IPS-18a (cell line): ENCODE results near the gene HS1BP3.

ENCODE experiments used
- H3K27ac ChIP-seq: one replicate; pipeline ENCODE4 v1.5.1; 2013; ENCODE audit warnings: low read length
- H3K27me3 ChIP-seq: one replicate; pipeline ENCODE4 v1.6.1; 2013; ENCODE audit warnings: mild to moderate bottlenecking, low read length; ENCODE audit not compliant: control insufficient read depth, insufficient read depth
- H3K36me3 ChIP-seq: one replicate; pipeline ENCODE4 v1.6.1; 2013; ENCODE audit warnings: low read depth, low read length; ENCODE audit not compliant: control insufficient read depth
- H3K4me1 ChIP-seq: one replicate; pipeline ENCODE4 v1.6.1; 2013; ENCODE audit warnings: low read depth, low read length; ENCODE audit not compliant: control insufficient read depth
- H3K4me3 ChIP-seq: one replicate; pipeline ENCODE4 v1.5.1; 2013; ENCODE audit warnings: low read length
- H3K9ac ChIP-seq: one replicate; pipeline ENCODE4 v1.6.1; 2013; ENCODE audit warnings: mild to moderate bottlenecking, low read length, moderate library complexity
- H3K9me3 ChIP-seq: one replicate; pipeline ENCODE4 v1.6.1; 2013; ENCODE audit warnings: low read depth, low read length; ENCODE audit not compliant: control insufficient read depth

The HS1BP3 gene

GRCh38 chr2:20647738-20648137 is 3.2 kb downstream of the HS1BP3 start:
- Histone ChIP-seq H3K4me3 (no peak overlapping the region), H3K36me3 (no peaks in the 10 kb centered on the region), H3K27ac (no peak overlapping the region), H3K27me3 (peaks cover 18% of the 10 kb centered on the region), H3K4me1 (no peaks in the 10 kb centered on the region), H3K9ac (no peak overlapping the region), H3K9me3 (no peaks in the 10 kb centered on the region)

DNA sequence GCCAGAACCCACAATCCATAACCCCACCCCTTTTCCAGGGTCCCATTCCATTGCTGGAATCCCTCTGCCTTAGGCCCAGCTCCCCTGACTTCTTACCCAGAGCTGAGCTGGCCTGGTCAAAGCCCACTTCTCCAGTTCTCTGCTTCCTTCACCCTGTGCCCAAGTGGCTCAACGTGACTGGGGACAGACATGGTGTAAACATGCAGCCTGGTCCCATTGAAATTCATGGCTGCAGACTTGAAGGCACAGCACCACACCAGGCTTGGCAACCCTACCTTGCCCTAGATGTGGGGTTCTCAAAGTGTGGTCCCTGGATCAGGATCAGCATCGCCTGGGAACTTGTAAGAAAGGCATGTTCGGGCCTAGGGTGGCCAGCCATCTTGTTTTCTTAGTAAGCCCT is 3.7 kb downstream of the HS1BP3 start:
- Histone ChIP-seq H3K36me3 (no peaks in the 10 kb centered on the region), H3K9ac (no peak overlapping the region), H3K4me3 (no peak overlapping the region), H3K9me3 (no peaks in the 10 kb centered on the region), H3K27ac (no peak overlapping the region), H3K4me1 (no peaks in the 10 kb centered on the region), H3K27me3 (peaks cover 15% of the 10 kb centered on the region)

GRCh38 chr2:20646446-20646845 is 4.5 kb downstream of the HS1BP3 start:
- Histone ChIP-seq H3K27ac (no peak overlapping the region), H3K9me3 (no peaks in the 10 kb centered on the region), H3K36me3 (no peaks in the 10 kb centered on the region), H3K27me3 (peaks cover 10% of the 10 kb centered on the region), H3K9ac (no peak overlapping the region), H3K4me1 (no peaks in the 10 kb centered on the region), H3K4me3 (no peak overlapping the region)

GRCh38 chr2:20645761-20646160 is 5.1 kb downstream of the HS1BP3 start:
- Histone ChIP-seq H3K27ac (no peak overlapping the region), H3K36me3 (no peaks in the 10 kb centered on the region), H3K9me3 (no peaks in the 10 kb centered on the region), H3K4me3 (no peak overlapping the region), H3K27me3 (peaks cover 10% of the 10 kb centered on the region), H3K9ac (no peak overlapping the region), H3K4me1 (no peaks in the 10 kb centered on the region)

DNA sequence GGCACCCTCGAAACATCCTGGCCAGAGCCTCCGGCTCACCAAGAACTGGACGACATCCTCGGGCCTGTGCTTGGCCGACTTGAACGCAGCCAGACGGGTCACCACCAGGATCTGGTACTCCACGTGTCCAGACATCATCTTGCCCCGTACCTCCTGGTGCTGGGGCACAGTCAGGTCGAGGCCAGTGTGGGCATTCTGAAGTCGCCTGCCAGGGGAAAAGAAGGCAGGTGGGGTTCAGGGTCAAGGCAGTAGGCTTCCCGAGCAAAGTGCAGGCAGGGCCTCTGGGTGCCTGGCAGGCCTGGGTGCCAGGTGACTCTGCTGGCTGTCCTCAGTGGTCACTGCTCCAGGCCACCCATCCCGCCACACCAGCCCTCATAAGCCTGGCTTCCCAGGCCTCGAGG is 5.6 kb downstream of the HS1BP3 start:
- H3K9ac ChIP-seq = no peak overlapping the region
- no peak overlapping the region for H3K27ac ChIP-seq
- H3K4me3 ChIP-seq = no peak overlapping the region
- no peaks in the 10 kb centered on the region for H3K9me3 ChIP-seq
- no peaks in the 10 kb centered on the region for H3K4me1 ChIP-seq
- peaks cover 7% of the 10 kb centered on the region for H3K27me3 ChIP-seq
- no peaks in the 10 kb centered on the region for H3K36me3 ChIP-seq

- Histone ChIP-seq H3K27ac (no peak overlapping the region), H3K9me3 (no peaks in the 10 kb centered on the region), H3K36me3 (no peaks in the 10 kb centered on the region), H3K9ac (no peak overlapping the region), H3K27me3 (no peaks in the 10 kb centered on the region), H3K4me3 (no peak overlapping the region), H3K4me1 (no peaks in the 10 kb centered on the region)
Observed at GRCh38 chr2:20643826-20644225, 7.1 kb downstream of the HS1BP3 start.

DNA sequence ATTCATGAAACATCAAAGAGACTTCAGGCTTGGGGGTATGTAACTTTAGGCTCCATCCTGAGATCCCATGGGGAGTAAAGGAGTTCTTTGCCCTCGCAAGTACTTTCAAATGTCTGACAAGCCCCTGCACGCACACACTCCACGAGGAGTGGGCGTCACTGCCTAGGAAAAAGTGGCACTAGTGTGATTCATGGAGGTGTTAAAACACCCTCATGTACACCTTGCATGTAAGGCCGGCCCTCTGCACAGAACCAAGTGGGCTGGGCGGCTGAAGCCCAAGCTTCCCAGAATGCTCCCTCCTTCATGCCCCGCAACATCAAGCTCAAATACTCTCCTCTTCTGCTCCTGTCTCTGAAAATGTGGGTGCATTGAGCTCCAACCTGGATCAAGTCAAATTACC is 7.8 kb downstream of the HS1BP3 start:
- Histone ChIP-seq H3K9ac (no peak overlapping the region), H3K4me3 (no peak overlapping the region), H3K9me3 (no peaks in the 10 kb centered on the region), H3K4me1 (no peaks in the 10 kb centered on the region), H3K27me3 (no peaks in the 10 kb centered on the region), H3K36me3 (no peaks in the 10 kb centered on the region), H3K27ac (no peak overlapping the region)

GRCh38 chr2:20642055-20642971 is 8.6 kb downstream of the HS1BP3 start:
- no peak overlapping the region for H3K4me3 ChIP-seq
- no peaks in the 10 kb centered on the region for H3K4me1 ChIP-seq
- no peaks in the 10 kb centered on the region for H3K27me3 ChIP-seq
- H3K9ac ChIP-seq = no peak overlapping the region
- H3K27ac ChIP-seq = no peak overlapping the region
- no peaks in the 10 kb centered on the region for H3K36me3 ChIP-seq
- H3K9me3 ChIP-seq = no peaks in the 10 kb centered on the region

DNA sequence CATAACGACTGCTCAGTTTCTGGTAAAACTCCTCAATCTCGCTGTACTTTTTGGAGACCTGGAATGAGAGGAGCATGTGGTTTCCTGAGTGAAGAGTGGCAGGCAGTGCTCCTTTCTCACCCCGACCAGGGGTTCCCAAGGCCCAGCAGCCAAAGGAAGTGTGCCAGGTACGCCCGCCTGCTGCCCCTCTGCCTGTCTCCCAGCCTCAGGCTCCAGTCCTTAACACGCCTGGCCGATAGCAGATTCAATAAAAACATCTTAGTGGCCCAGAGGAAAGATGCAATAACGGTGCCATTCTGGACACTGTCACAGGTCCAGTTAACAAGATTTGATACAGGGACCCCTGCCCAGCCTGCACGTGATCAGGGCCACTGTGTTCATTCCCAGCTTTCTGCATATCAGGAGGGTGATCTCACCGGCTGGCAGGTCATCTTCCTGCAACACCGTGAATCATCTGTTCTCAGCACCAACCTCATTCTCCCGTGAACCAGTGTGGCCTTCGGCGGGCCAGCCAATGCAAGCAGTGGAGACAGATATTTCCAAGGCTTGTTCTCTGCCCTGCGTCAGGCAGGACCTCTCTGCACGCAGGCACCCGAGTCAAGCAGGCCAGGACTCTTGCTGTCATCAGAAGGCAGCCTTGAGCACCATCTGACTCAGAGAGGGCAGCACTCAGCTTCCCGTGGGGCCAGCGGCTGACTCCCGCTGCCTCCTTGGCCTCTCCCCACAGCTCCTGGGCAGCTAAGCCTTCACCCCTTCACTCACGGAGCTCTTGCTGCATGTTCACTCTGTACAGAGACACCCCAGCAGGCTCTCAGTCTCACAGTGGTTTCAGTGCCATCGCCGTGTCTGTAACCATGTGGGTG is 9.5 kb downstream of the HS1BP3 start:
- no peaks in the 10 kb centered on the region for H3K27me3 ChIP-seq
- H3K27ac ChIP-seq = no peak overlapping the region
- H3K36me3 ChIP-seq = no peaks in the 10 kb centered on the region
- no peaks in the 10 kb centered on the region for H3K9me3 ChIP-seq
- H3K4me1 ChIP-seq = no peaks in the 10 kb centered on the region
- H3K4me3 ChIP-seq = no peak overlapping the region
- H3K9ac ChIP-seq = no peak overlapping the region

DNA sequence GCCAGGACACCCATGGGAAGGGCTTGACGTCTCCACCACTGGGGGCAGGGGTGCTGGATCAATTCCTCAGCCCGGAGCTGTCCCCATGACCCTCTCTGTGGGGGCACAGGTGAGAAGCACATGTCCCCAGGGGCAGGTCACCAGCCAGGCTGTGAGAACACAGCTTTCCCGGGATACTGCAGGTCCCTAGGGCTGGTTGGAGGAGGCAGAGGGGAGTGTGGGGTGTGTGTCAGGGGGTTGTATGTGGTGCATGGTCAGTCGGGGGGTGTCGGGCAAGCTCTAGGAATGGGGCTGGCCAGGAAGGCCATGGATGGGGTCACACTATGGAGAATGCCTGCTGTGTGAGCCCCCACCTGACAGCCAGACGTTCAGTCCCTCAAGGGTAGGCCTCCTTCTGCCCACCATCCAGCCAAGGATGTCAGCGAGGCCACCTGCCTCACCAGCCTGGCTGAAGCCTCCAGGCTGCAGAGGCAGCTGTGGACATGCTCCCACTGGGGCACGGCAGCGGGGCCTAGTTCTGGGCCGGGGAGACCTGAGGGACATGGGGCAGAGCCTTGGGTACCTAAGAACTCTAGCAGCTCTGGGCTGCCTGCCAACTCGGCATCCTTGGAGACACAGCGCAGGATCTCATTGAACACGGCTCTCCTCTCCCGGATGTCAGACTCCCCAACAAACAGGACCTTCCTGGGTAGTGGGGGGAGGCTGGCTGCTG is 10.3 kb downstream of the HS1BP3 start:
- Histone ChIP-seq H3K4me1 (peaks cover 1% of the 10 kb centered on the region), H3K27ac (no peak overlapping the region), H3K4me3 (no peak overlapping the region), H3K9ac (no peak overlapping the region), H3K27me3 (no peaks in the 10 kb centered on the region), H3K9me3 (no peaks in the 10 kb centered on the region), H3K36me3 (no peaks in the 10 kb centered on the region)

DNA sequence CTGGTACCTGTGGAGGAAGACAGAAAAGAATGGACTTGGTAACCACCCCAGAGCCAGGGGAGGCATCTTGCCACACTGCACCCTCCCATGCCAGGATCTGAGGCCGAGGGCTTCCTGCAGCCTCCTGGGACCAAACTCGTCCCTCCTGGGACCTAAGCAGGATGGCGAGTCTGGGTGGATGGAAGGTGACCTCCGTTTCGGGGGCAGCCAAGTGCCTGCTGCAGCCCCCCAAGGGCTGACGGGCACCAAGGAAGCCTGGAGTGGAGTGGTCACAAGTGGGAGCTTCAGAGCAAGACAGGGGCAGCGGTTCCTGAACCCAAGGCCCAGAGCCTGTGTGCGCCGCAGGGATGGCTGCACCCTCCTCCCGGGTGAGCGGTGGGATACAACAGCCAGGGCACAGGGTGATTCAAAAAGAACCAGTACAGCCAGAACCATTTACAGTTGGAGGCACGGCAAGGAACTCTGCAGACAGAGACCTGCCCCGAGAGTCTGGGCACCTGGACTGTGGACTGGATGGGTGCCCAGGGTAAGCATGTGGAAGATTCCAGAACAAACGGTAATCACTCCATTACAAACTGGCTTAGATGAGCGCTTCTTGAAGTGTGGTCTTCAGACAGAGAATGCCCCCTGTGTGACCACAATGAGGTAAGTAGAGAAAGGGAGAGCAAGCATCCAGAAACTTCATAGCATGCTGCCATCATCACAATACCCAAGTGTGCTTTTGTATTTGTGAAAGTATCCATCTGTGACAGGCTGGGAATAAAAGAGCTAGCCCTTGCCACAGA is 12.1 kb downstream of the HS1BP3 start:
- H3K27ac ChIP-seq = no peak overlapping the region
- no peaks in the 10 kb centered on the region for H3K36me3 ChIP-seq
- peaks cover 4% of the 10 kb centered on the region for H3K4me1 ChIP-seq
- no peak overlapping the region for H3K9ac ChIP-seq
- H3K9me3 ChIP-seq = no peaks in the 10 kb centered on the region
- H3K4me3 ChIP-seq = no peak overlapping the region
- no peaks in the 10 kb centered on the region for H3K27me3 ChIP-seq
